RKO (cell line): ENCODE data around the gene REM2.

Experiments
- DNase-seq: peaks from one replicate; pipeline ENCODE4 v3.0.0-alpha.2; 2016; ENCODE audit warnings: low spot score

The REM2 gene

GRCh38 chr14:22875003-22875747 is 7.8 kb upstream of the REM2 start:
- no peak for DNase-seq

GRCh38 chr14:22875748-22876319 is 7.2 kb upstream of the REM2 start:
- DNase-seq = no peak

- no peak for DNase-seq
Measured at GRCh38 chr14:22877000-22877501, 6.0 kb upstream of the REM2 start.

- DNase-seq = no peak
Measured at GRCh38 chr14:22878271-22879246, 4.5 kb upstream of the REM2 start.

GRCh38 chr14:22882064-22882463 is 958 bp upstream of the REM2 start:
- DNase-seq = no peak

GRCh38 chr14:22882529-22883172 is 371 bp upstream of the REM2 start:
- no peak for DNase-seq

- DNase-seq = no peak
Measured at GRCh38 chr14:22884076-22884737, 1.2 kb downstream of the REM2 start.

GRCh38 chr14:22884738-22885523 is 1.9 kb downstream of the REM2 start:
- no peak for DNase-seq

GRCh38 chr14:22885975-22886374 is 3.0 kb downstream of the REM2 start:
- DNase-seq = no peak

GRCh38 chr14:22886500-22887259 is 3.7 kb downstream of the REM2 start:
- peak; percentile 82 for DNase-seq

GRCh38 chr14:22887260-22887989 is 4.4 kb downstream of the REM2 start:
- DNase-seq = peak; percentile 87

GRCh38 chr14:22887990-22888378 is 5.0 kb downstream of the REM2 start:
- no peak for DNase-seq

GRCh38 chr14:22888662-22889061 is 5.6 kb downstream of the REM2 start:
- no peak for DNase-seq

- DNase-seq = no peak
Measured at GRCh38 chr14:22890416-22890815, 7.4 kb downstream of the REM2 start.

GRCh38 chr14:22892488-22892887 is 9.5 kb downstream of the REM2 start:
- no peak for DNase-seq

GRCh38 chr14:22893706-22894105 is 10.7 kb downstream of the REM2 start:
- DNase-seq = no peak

GRCh38 chr14:22895402-22895801 is 12.4 kb downstream of the REM2 start:
- no peak for DNase-seq

- DNase-seq = no peak
Measured at GRCh38 chr14:22896356-22896755, 13.3 kb downstream of the REM2 start.

- no peak for DNase-seq
Measured at GRCh38 chr14:22896760-22897159, 13.7 kb downstream of the REM2 start.
